IMR-90 (cell line): ENCODE measurements around the gene TTC21A. TPM values are rescaled to one million over a fixed set of nuclear protein-coding genes. Genes with fewer than 3 reads are reported as not detected.

Experiments used
- ATAC-seq: fragments of 200-7000 bp; cut with Tn5 transposase; 2 replicates; pipeline ENCODE4 v1.9.1; 2020; ENCODE audit warnings: low read depth, mild to moderate bottlenecking, moderate library complexity
- BruUV-seq: library from RNA; stranded (reverse); fragments of 400-500 nt; replicated peaks from 2 replicates; lab custom pipeline; 2021; lab: Mats Ljungman, UMichigan
- CTCF ChIA-PET: fragments of 300-600 bp; formaldehyde crosslinking; extraction: SDS; loops from one replicate; lab custom pipeline; 2021; ENCODE audit warnings: antibody characterized with exemption; lab: Yijun Ruan, JAX
- POLR2A ChIA-PET: fragments of 300-600 bp; sonication (Branson Sonifier 250); formaldehyde crosslinking; loops from one replicate; lab custom pipeline; 2022; ENCODE audit warnings: antibody characterized with exemption; ENCODE audit not compliant: unreplicated experiment; lab: Charles Lee
- DNase-seq: peaks from one replicate; pipeline ENCODE4 v3.0.0; 2013
- H2AFZ ChIP-seq: replicated peaks from 2 replicates; pipeline ENCODE3; 2013; ENCODE audit warnings: low read length, mild to moderate bottlenecking; ENCODE audit not compliant: poor library complexity
- H2AK5ac ChIP-seq: 2 replicates; pipeline ENCODE4 v1.6.1; 2013; ENCODE audit warnings: low read depth, low read length, inconsistent platforms
- H2AK9ac ChIP-seq: replicated peaks from 2 replicates; pipeline ENCODE3; 2013; ENCODE audit warnings: mild to moderate bottlenecking, low read depth, low read length, moderate library complexity; ENCODE audit not compliant: poor library complexity
- H2BK120ac ChIP-seq: 2 replicates; pipeline ENCODE4 v1.6.1; 2013; ENCODE audit warnings: low read depth, low read length, inconsistent platforms
- H2BK15ac ChIP-seq: 3 replicates; pipeline ENCODE4 v1.6.1; 2013; ENCODE audit warnings: low read depth, low read length, inconsistent platforms
- H2BK20ac ChIP-seq: 2 replicates; pipeline ENCODE4 v1.6.1; 2013; ENCODE audit warnings: low read depth, mild to moderate bottlenecking, inconsistent platforms, low read length, moderate library complexity
- H2BK5ac ChIP-seq: 2 replicates; pipeline ENCODE4 v1.6.1; 2013; ENCODE audit warnings: mild to moderate bottlenecking, low read depth, low read length, inconsistent platforms; ENCODE audit not compliant: poor library complexity, severe bottlenecking
- H3K14ac ChIP-seq: replicated peaks from 2 replicates; pipeline ENCODE4 v1.6.1; 2013; ENCODE audit warnings: low read depth, low read length, inconsistent platforms
- H3K18ac ChIP-seq: 2 replicates; pipeline ENCODE4 v1.6.1; 2013; ENCODE audit warnings: low read depth, low read length, control low read depth
- H3K23ac ChIP-seq: 2 replicates; pipeline ENCODE4 v1.6.1; 2013; ENCODE audit warnings: low read depth, low read length, inconsistent platforms
- H3K27ac ChIP-seq: 2 replicates; pipeline ENCODE4 v1.5.1; 2013; ENCODE audit warnings: mild to moderate bottlenecking, control low read depth, low read length; ENCODE audit not compliant: insufficient read depth
- H3K27me3 ChIP-seq: 2 replicates; pipeline ENCODE4 v1.6.1; 2013; ENCODE audit warnings: low read length; ENCODE audit not compliant: control insufficient read depth, insufficient read depth
- H3K36me3 ChIP-seq: 2 replicates; pipeline ENCODE4 v1.6.1; 2013; ENCODE audit warnings: low read length, mixed read lengths; ENCODE audit not compliant: control insufficient read depth, insufficient read depth
- H3K4ac ChIP-seq: 2 replicates; pipeline ENCODE4 v1.6.1; 2013; ENCODE audit warnings: low read depth, low read length, inconsistent platforms
- H3K4me1 ChIP-seq: 2 replicates; pipeline ENCODE4 v1.6.1; 2013; ENCODE audit warnings: low read length, mixed read lengths; ENCODE audit not compliant: control insufficient read depth, insufficient read depth
- H3K4me2 ChIP-seq: 2 replicates; pipeline ENCODE4 v1.6.1; 2013; ENCODE audit warnings: low read depth, mild to moderate bottlenecking, control low read depth, low read length, moderate library complexity
- H3K4me3 ChIP-seq: 2 replicates; pipeline ENCODE4 v1.5.1; 2013; ENCODE audit warnings: low read depth, mild to moderate bottlenecking, control low read depth, low read length, moderate library complexity; ENCODE audit not compliant: insufficient read depth
- H3K56ac ChIP-seq: 2 replicates; pipeline ENCODE4 v1.6.1; 2013; ENCODE audit warnings: low read length, inconsistent platforms; ENCODE audit not compliant: insufficient read depth; ENCODE audit errors: extremely low read depth
- H3K79me1 ChIP-seq, 2 experiments: 2 replicates each; pipeline ENCODE4 v1.6.1; 2013; ENCODE audit warnings: low read length in 2 of 2, inconsistent platforms in 1 of 2, low read depth in 1 of 2
- H3K9ac ChIP-seq: 2 replicates; pipeline ENCODE4 v1.6.1; 2013; ENCODE audit warnings: low read depth, low read length, control low read depth
- H3K9me1 ChIP-seq: 2 replicates; pipeline ENCODE4 v1.6.1; 2013; ENCODE audit warnings: low read length, inconsistent platforms; ENCODE audit not compliant: insufficient read depth
- H3K9me3 ChIP-seq: 2 replicates; pipeline ENCODE4 v1.6.1; 2013; ENCODE audit warnings: low read length; ENCODE audit not compliant: control insufficient read depth, insufficient read depth
- H4K20me1 ChIP-seq: 2 replicates; pipeline ENCODE4 v1.6.1; 2013; ENCODE audit warnings: low read length, inconsistent platforms; ENCODE audit not compliant: insufficient read depth
- H4K5ac ChIP-seq: 2 replicates; pipeline ENCODE4 v1.6.1; 2013; ENCODE audit warnings: mild to moderate bottlenecking, low read depth, low read length, control low read depth
- H4K8ac ChIP-seq, 2 experiments: 2 replicates each; pipeline ENCODE4 v1.6.1; 2013; ENCODE audit warnings: low read depth in 2 of 2, low read length in 2 of 2, control low read depth in 1 of 2, inconsistent platforms in 1 of 2
- H4K91ac ChIP-seq: 2 replicates; pipeline ENCODE4 v1.6.1; 2013; ENCODE audit warnings: low read depth, low read length, inconsistent platforms; ENCODE audit not compliant: insufficient read depth
- BHLHE40 ChIP-seq: fragments of 150-350 bp; IDR thresholded peaks from 2 replicates; pipeline ENCODE4 v1.6.1; 2016; ENCODE audit warnings: mild to moderate bottlenecking, low read depth, low read length
- CEBPB ChIP-seq: IDR thresholded peaks from 2 replicates; pipeline ENCODE4 v1.6.1; 2012; ENCODE audit warnings: low read depth, low read length, improper control_type of control experiment
- FOS ChIP-seq: fragments of 150-350 bp; IDR thresholded peaks from 2 replicates; pipeline ENCODE4 v1.6.1; 2016; ENCODE audit warnings: low read depth, low read length
- MAZ ChIP-seq: IDR thresholded peaks from 2 replicates; pipeline ENCODE4 v1.6.1; 2012; ENCODE audit warnings: low read depth, mild to moderate bottlenecking, low read length, improper control_type of control experiment, moderate library complexity, borderline replicate concordance
- MXI1 ChIP-seq: IDR thresholded peaks from 2 replicates; pipeline ENCODE4 v1.6.1; 2012; ENCODE audit warnings: low read depth, mild to moderate bottlenecking, low read length, moderate library complexity, borderline replicate concordance
- POLR2A ChIP-seq: IDR thresholded peaks from 2 replicates; pipeline ENCODE4 v1.6.1; 2012; ENCODE audit warnings: mild to moderate bottlenecking, low read depth, low read length
- WGBS, 2 experiments: methylation state at CpG; one replicate each; pipeline versions ENCODE4 v1.1.5 to v1.1.7; 2013; ENCODE audit warnings: missing lambda C conversion rate in 2 of 2; ENCODE audit not compliant: insufficient read length in 1 of 2; ENCODE audit errors: extremely low coverage in 2 of 2; 5-methylcytosine and 5-hydroxymethylcytosine counted together
- dilution Hi-C: fragments of 300-500 bp; cut with HindIII; formaldehyde crosslinking; loops from one replicate; pipeline ENCODE4 v1.14.3; 2018; ENCODE audit warnings: low sequenced_read_pairs; ENCODE audit not compliant: unreplicated experiment
- in situ Hi-C: fragments of 300-500 bp; cut with MboI; formaldehyde crosslinking; loops from 3 replicates; pipeline ENCODE4 v1.14.3; 2019; ENCODE audit warnings: low sequenced_read_pairs, inconsistent platforms, mixed read lengths
- intact Hi-C: fragments of 100-400 bp; cut with micrococcal nuclease; formaldehyde crosslinking; loops from 2 replicates; pipeline ENCODE4 v1.10.0; 2022
- polyA plus RNA-seq, 3 experiments: library from polyadenylated mRNA; depleted of rRNA; stranded (reverse); fragments of >200 nt; gene quantifications; 2 replicates each; pipeline ENCODE4 v1.2.3, GENCODE V29; 2012; ENCODE audit warnings: low replicate concordance in 1 of 3
- total RNA-seq: library from RNA; depleted of rRNA; stranded (reverse); fragments of >200 nt; gene quantifications from 2 replicates; pipeline ENCODE4 v1.2.3, GENCODE V29; 2012
- TF ChIP-seq, protein P1 (sequence below): fragments of 150-350 bp; IDR thresholded peaks from 2 replicates; pipeline ENCODE4 v1.6.1; 2017; ENCODE audit warnings: mild to moderate bottlenecking, antibody characterized with exemption, low read length, low read depth

The TTC21A gene
- total and polyA plus RNA-seq, 2 of the 4 experiments (the other 2 are of a cell fraction), result 0.90 to 1.8 TPM

DNA sequence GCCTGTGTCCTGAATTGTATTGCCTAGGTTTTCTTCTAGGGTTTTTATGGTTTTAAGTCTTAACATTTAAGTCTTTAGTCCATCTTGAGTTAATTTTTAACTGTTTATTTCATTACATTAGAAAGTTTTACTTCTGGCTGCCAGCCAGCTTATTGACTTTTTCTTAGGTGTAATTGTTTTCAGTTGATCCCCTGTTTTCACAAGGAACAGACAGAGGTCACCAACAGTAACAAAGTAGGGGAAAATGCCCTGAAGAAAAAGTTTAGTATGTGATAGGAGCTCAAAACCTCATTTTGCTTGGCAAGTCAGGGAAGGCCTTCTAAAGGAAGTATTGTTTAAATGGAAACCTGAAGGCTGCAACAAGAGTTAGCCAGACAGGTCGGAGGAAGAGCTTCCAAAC lies 45.3 kb upstream of the TTC21A start:
- Histone ChIP-seq H3K36me3 (peaks cover 4% of the 10 kb centered on the region; the same call in 1 of the 2 replicates), H3K14ac (no peak overlapping the region), H4K5ac (no peak overlapping the region), H3K4me1 (peaks cover 2% of the 10 kb centered on the region; the same call in 1 of the 2 replicates), H2BK5ac (no peak overlapping the region), H2BK20ac (no peak overlapping the region), H2BK120ac (no peak overlapping the region), H2AK9ac (no peak overlapping the region), H4K8ac (no peak overlapping the region), H2AFZ (no peak overlapping the region), H3K4me3 (no peak overlapping the region), H3K9me1 (peaks cover 2% of the 10 kb centered on the region; the same call in 1 of the 2 replicates), H2AK5ac (no peak overlapping the region), H3K9me3 (no peaks in the 10 kb centered on the region), H3K79me1 (peaks cover 28 to 29% of the 10 kb centered on the region in 2 experiments), H3K4me2 (no peak overlapping the region), H4K20me1 (peaks cover 4% of the 10 kb centered on the region; the same call in 1 of the 2 replicates), H2BK15ac (no peak overlapping the region), H3K56ac (no peak overlapping the region), H3K27ac (no peak overlapping the region), H3K4ac (no peak overlapping the region), H4K91ac (no peak overlapping the region), H3K18ac (no peak overlapping the region), H3K27me3 (no peaks in the 10 kb centered on the region), H3K23ac (no peak overlapping the region), H3K9ac (no peak overlapping the region)
- in situ Hi-C loops, result no loop called here
- dilution Hi-C loops, result no loop called here
- ChIA-PET CTCF (no interaction called here), POLR2A (no interaction called here)
- TF ChIP-seq FOS (no peak), MAZ (no peak), POLR2A (no peak), MXI1 (no peak), CEBPB (no peak), BHLHE40 (no peak)
- TF ChIP-seq, protein P1, sequence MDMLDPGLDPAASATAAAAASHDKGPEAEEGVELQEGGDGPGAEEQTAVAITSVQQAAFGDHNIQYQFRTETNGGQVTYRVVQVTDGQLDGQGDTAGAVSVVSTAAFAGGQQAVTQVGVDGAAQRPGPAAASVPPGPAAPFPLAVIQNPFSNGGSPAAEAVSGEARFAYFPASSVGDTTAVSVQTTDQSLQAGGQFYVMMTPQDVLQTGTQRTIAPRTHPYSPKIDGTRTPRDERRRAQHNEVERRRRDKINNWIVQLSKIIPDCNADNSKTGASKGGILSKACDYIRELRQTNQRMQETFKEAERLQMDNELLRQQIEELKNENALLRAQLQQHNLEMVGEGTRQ, result no peak
- WGBS, 2 experiments, result 100% methylated on average over 1 of the region's 1 CpG; no CpG with 5 or more reads in 1 of the 2 experiments
- intact Hi-C loops, result no loop called here
- ATAC-seq, result no peak
- no TSS peak for BruUV-seq
- DNase-seq, result no peak
